CD14-positive monocyte (primary cell): Measurements from ENCODE around the gene CDH23. TPM values are rescaled to one million over a fixed set of nuclear protein-coding genes. Genes with fewer than 3 reads are reported as not detected.

Experiments used
- DNase-seq, 3 donors: peaks; one replicate each; pipeline ENCODE4 v3.0.0-alpha.2; 2011 to 2022
- H2AFZ ChIP-seq: 2 replicates; pipeline ENCODE4 v1.6.0; 2012; ENCODE audit warnings: mild to moderate bottlenecking, low read depth, low read length, inconsistent platforms; ENCODE audit not compliant: insufficient read depth, poor library complexity, severe bottlenecking
- H3K27ac ChIP-seq, 2 donors: 1 replicate in 1 of 2; 2 replicates in 1 of 2; pipeline ENCODE4 v1.5.1; 2012 to 2013; ENCODE audit warnings: low read length in 2 of 2, control low read depth in 1 of 2, inconsistent platforms in 1 of 2, low read depth in 1 of 2, mild to moderate bottlenecking in 1 of 2
- H3K27me3 ChIP-seq, 2 donors: one replicate each; pipeline versions ENCODE4 v1.6.0 to v1.6.1; 2011 to 2013; ENCODE audit warnings: low read length in 2 of 2; ENCODE audit not compliant: control insufficient read depth in 2 of 2, insufficient read depth in 2 of 2
- H3K36me3 ChIP-seq, 2 donors: replicated peaks in 1 of 2; 1 replicate in 1 of 2; 2 replicates in 1 of 2; pipeline versions ENCODE4 v1.5.1 to v1.6.1; 2012 to 2013; ENCODE audit warnings: low read length in 2 of 2, control low read depth in 1 of 2, inconsistent platforms in 1 of 2, mild to moderate bottlenecking in 1 of 2; ENCODE audit not compliant: insufficient read depth in 2 of 2, control insufficient read depth in 1 of 2
- H3K4me1 ChIP-seq, 2 donors: 1 replicate in 1 of 2; 2 replicates in 1 of 2; pipeline versions ENCODE4 v1.5.1 to v1.6.1; 2012 to 2013; ENCODE audit warnings: low read length in 2 of 2, control low read depth in 1 of 2, inconsistent platforms in 1 of 2, mild to moderate bottlenecking in 1 of 2, moderate library complexity in 1 of 2; ENCODE audit not compliant: insufficient read depth in 2 of 2, control insufficient read depth in 1 of 2
- H3K4me2 ChIP-seq: replicated peaks from 2 replicates; pipeline ENCODE3; 2012; ENCODE audit warnings: low read length, moderate library complexity, mild to moderate bottlenecking; ENCODE audit not compliant: poor library complexity, severe bottlenecking; ENCODE audit errors: extremely low read depth
- H3K4me3 ChIP-seq, 3 experiments: fragments of 200-600 bp in 1 of 3; sonication (generic) in 1 of 3; replicated peaks in 1 of 3; 1 replicate in 2 of 3; 2 replicates in 1 of 3; pipeline ENCODE4 v1.5.1; 2011 to 2013; ENCODE audit warnings: low read length in 3 of 3, mild to moderate bottlenecking in 3 of 3, control low read depth in 2 of 3, low read depth in 2 of 3, inconsistent platforms in 1 of 3, moderate library complexity in 1 of 3
- H3K79me2 ChIP-seq: 2 replicates; pipeline ENCODE4 v1.6.0; 2012; ENCODE audit warnings: mild to moderate bottlenecking, control low read depth, inconsistent platforms, low read length, moderate library complexity; ENCODE audit not compliant: insufficient read depth
- H3K9ac ChIP-seq: 2 replicates; pipeline ENCODE4 v1.6.0; 2017; ENCODE audit warnings: low read length, mild to moderate bottlenecking; ENCODE audit not compliant: insufficient read depth, poor library complexity, severe bottlenecking
- H3K9me3 ChIP-seq, 2 donors: replicated peaks in 1 of 2; 1 replicate in 1 of 2; 2 replicates in 1 of 2; pipeline versions ENCODE4 v1.5.1 to v1.6.1; 2012 to 2013; ENCODE audit warnings: low read length in 2 of 2, control low read depth in 1 of 2; ENCODE audit not compliant: control insufficient read depth in 1 of 2, insufficient read depth in 1 of 2
- H4K20me1 ChIP-seq: 2 replicates; pipeline ENCODE4 v1.6.0; 2012; ENCODE audit warnings: mild to moderate bottlenecking, low read length, control low read depth, moderate library complexity; ENCODE audit not compliant: insufficient read depth
- H3K27ac Mint-ChIP-seq, 7 donors: one replicate each; pipeline ENCODE4 v1.8.0; 2020; ENCODE audit warnings: mild to moderate bottlenecking in 7 of 7, mixed read lengths in 7 of 7, moderate library complexity in 6 of 7, inconsistent platforms in 2 of 7
- H3K27me3 Mint-ChIP-seq, 3 donors: one replicate each; pipeline ENCODE4 v1.8.0; 2021 to 2022; ENCODE audit warnings: low read depth in 3 of 3, mild to moderate bottlenecking in 3 of 3, mixed read lengths in 3 of 3, moderate library complexity in 3 of 3, inconsistent platforms in 1 of 3
- H3K36me3 Mint-ChIP-seq, 2 donors: one replicate each; pipeline ENCODE4 v1.8.0; 2020; ENCODE audit warnings: mixed read lengths in 2 of 2, inconsistent platforms in 1 of 2, mild to moderate bottlenecking in 1 of 2
- H3K4me1 Mint-ChIP-seq: one replicate; pipeline ENCODE4 v1.8.0; 2020; ENCODE audit warnings: mild to moderate bottlenecking, mixed read lengths
- H3K4me3 Mint-ChIP-seq, 2 donors: one replicate each; pipeline ENCODE4 v1.8.0; 2020; ENCODE audit warnings: mild to moderate bottlenecking in 2 of 2, mixed read lengths in 2 of 2, moderate library complexity in 1 of 2
- H3K9me3 Mint-ChIP-seq, 7 donors: one replicate each; pipeline ENCODE4 v1.8.0; 2020 to 2022; ENCODE audit warnings: mixed read lengths in 7 of 7, mild to moderate bottlenecking in 6 of 7, moderate library complexity in 6 of 7, inconsistent platforms in 2 of 7
- CTCF ChIP-seq: fragments of 200-600 bp; IDR thresholded peaks from one replicate; pipeline ENCODE4 v1.8.0; 2022; ENCODE audit warnings: antibody characterized with exemption, mild to moderate bottlenecking
- WGBS: methylation state at CpG from one replicate; pipeline ENCODE4 v1.1.5; 2013; ENCODE audit warnings: missing lambda C conversion rate; ENCODE audit not compliant: insufficient coverage; 5-methylcytosine and 5-hydroxymethylcytosine counted together
- intact Hi-C, 2 donors: fragments of 100-400 bp; cut with micrococcal nuclease; formaldehyde crosslinking; loops; one replicate each; pipeline versions ENCODE4 v1.15.0 to v1.15.1; 2023
- polyA plus RNA-seq, 3 donors: library from polyadenylated mRNA; depleted of rRNA in 1 of 3; unstranded in 2 of 3; stranded (reverse) in 1 of 3; fragments of 300-500 nt in 2 of 3; fragments of >200 nt in 1 of 3; fragmentation: Illumina TruSeq in 2 of 3; gene quantifications; 1 replicate in 2 of 3; 2 replicates in 1 of 3; pipeline ENCODE4 v1.2.3, GENCODE V29; 2012 to 2021

The CDH23 gene
- polyA plus RNA-seq, 3 donors: 8.2 to 36.2 (median 10.5) TPM

DNA sequence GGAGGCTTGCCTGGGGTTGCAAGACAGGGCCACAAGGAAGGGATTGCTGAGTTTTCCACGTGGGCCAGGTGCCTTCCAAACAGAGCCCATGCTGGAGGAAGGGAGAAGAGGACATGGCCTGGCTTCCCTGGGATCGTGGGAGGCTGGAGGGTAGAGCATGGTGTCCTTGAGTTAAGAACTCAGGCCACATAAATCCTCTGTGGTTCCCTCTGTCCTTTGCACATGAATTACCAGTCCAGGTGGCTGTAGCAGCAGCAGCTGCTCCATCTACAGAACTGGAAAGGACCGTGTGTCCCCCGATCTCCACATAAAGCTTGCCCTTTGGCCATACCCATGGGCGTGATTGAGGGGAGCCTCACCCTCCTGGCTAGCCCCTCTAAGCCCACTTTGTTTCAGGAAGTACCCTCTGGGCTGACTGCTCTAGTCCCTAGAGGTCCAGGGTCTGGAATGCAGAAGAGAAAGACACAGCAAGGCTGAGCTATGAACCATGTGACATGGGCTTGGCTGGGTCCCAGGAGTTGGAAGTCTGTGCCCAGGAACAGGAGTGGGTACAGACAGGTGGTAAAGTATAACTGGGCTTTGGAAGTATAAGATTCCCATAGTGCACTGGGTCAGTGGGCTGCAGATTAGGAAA is 237.9 kb downstream of the CDH23 start:
- Mint-ChIP-seq H3K27ac (peak overlapping the region in 2 of 7 donors; percentile 68 to 96), H3K9me3 (peaks cover 0 to 19% (median 11%) of the 10 kb centered on the region in 7 donors), H3K4me3 (no peak overlapping the region), H3K4me1 (peaks cover 57% of the 10 kb centered on the region), H3K36me3 (peaks cover 3 to 17% of the 10 kb centered on the region in 2 donors), H3K27me3 (peaks cover 2 to 5% (median 4%) of the 10 kb centered on the region in 3 donors)
- DNase-seq: no peak
- TF ChIP-seq CTCF: no peak
- Histone ChIP-seq H3K4me2 (no peak overlapping the region), H3K4me1 (peaks cover 40 to 54% of the 10 kb centered on the region in 2 donors), H3K36me3 (no peaks in the 10 kb centered on the region), H3K27ac (no peak overlapping the region), H3K4me3 (no peak overlapping the region), H2AFZ (no peak overlapping the region), H4K20me1 (no peaks in the 10 kb centered on the region), H3K27me3 (no peaks in the 10 kb centered on the region), H3K79me2 (no peaks in the 10 kb centered on the region), H3K9me3 (peaks cover 0 to 13% of the 10 kb centered on the region in 2 donors), H3K9ac (no peak overlapping the region)
- intact Hi-C loops: loop anchor here in 1 of 2 donors (5.0 kb wide), 1 partner anchor 58 kb away; no protein-coding TSS in a partner anchor
- WGBS: 74% methylated on average over 3 of the region's 5 CpGs

DNA sequence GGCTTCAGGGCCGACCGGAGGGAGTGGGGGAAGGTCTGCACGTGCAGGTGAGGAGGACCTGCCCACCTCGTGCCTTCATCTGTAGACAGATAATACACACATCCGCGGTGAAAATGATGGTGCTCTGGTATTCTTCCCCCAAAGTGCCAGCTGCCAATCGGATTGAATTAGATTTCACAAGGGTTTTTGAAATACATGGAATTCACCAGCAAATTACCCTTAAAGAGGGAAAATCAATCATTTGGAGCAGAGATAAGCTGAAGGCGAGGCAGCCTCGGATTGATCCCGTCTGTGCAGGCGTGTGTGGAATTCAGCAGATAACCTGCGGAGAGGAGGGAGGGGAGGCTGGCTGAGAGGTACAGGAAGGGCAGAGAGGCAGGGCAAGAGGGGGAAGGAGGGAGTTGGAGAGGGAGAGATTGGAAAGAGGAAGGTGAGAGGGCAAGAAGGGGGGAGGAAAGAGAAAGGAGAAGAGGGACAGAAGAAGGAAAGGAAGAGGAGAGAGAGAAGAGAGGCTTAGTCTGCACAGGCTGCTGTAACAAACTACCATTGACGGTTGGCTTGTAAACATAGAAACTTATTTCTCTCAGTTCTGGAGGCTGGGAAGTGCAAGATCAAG is 238.6 kb downstream of the CDH23 start:
- DNase-seq: no peak
- TF ChIP-seq CTCF: no peak
- Mint-ChIP-seq H3K27ac (peak overlapping the region in 6 of 7 donors; percentile 15 to 98 (median 94)), H3K4me1 (peaks cover 64% of the 10 kb centered on the region), H3K27me3 (peaks cover 2 to 5% (median 4%) of the 10 kb centered on the region in 3 donors), H3K36me3 (peaks cover 5 to 23% of the 10 kb centered on the region in 2 donors), H3K4me3 (peak overlapping the region in 1 of 2 donors; percentile 11), H3K9me3 (peaks cover 0 to 19% (median 11%) of the 10 kb centered on the region in 7 donors)
- peaks cover 0 to 13% of the 10 kb centered on the region in 2 donors for H3K9me3 ChIP-seq
- no peak overlapping the region for H3K9ac ChIP-seq
- no peaks in the 10 kb centered on the region for H3K36me3 ChIP-seq
- H2AFZ ChIP-seq: no peak overlapping the region
- 51% methylated on average over 6 of the region's 13 CpGs for WGBS
- H3K27me3 ChIP-seq: no peaks in the 10 kb centered on the region
- no peaks in the 10 kb centered on the region for H4K20me1 ChIP-seq
- intact Hi-C loops: loop anchor here in 1 of 2 donors (5.0 kb wide), 1 partner anchor 57 kb away; no protein-coding TSS in a partner anchor
- peak overlapping the region; percentile 85 to 90 for H3K27ac ChIP-seq
- H3K79me2 ChIP-seq: no peaks in the 10 kb centered on the region
- H3K4me3 ChIP-seq: peak overlapping the region in 1 of 3 experiments; percentile 18
- H3K4me2 ChIP-seq: peak overlapping the region; percentile 9
- H3K4me1 ChIP-seq: peaks cover 44 to 61% of the 10 kb centered on the region in 2 donors
